ENCODE results near the gene NETO2. TPM values are rescaled to one million over a fixed set of nuclear protein-coding genes. Genes with fewer than 3 reads are reported as not detected.
"Not testable (repeated sequence)": the region's sequence is repeated elsewhere in the genome, so short reads cannot be mapped to it uniquely, and the experiment has no call there.

Gene NETO2
- total RNA-seq, 1 donor from 2014 or later: 4.5 TPM

- no peak for ATAC-seq
- intact Hi-C loops (cut with DNase I): loop anchor here (2.0 to 10.0 kb wide), 4 partner anchors 65 to 1017 kb away; no protein-coding TSS in a partner anchor
- no peak for DNase-seq (ENCODE audit: missing footprints)
These were observed 4.1 kb downstream of the NETO2 start for GRCh38 chr16:47139561-47140185.

- ATAC-seq; DNase-seq (ENCODE audit: missing footprints); intact Hi-C loops (cut with DNase I): not testable (repeated sequence)
These were observed 5.8 kb downstream of the NETO2 start for GRCh38 chr16:47137925-47138324.

- intact Hi-C loops (cut with DNase I): no loop called here
- no peak for ATAC-seq
- no peak for DNase-seq (ENCODE audit: missing footprints)
These were observed 7.5 kb downstream of the NETO2 start for GRCh38 chr16:47136099-47136842.

GRCh38 chr16:47134550-47134949, 9.2 kb downstream of the NETO2 start:
- DNase-seq (ENCODE audit: missing footprints) (no peak), ATAC-seq (no peak)
- intact Hi-C loops (cut with DNase I): no loop called here

GRCh38 chr16:47132308-47132707, 11.4 kb downstream of the NETO2 start:
- DNase-seq (ENCODE audit: missing footprints): no peak
- no peak for ATAC-seq
- intact Hi-C loops (cut with DNase I): no loop called here

- ATAC-seq (no peak), DNase-seq (ENCODE audit: missing footprints) (no peak)
- intact Hi-C loops (cut with DNase I): no loop called here
These were observed 13.8 kb downstream of the NETO2 start for GRCh38 chr16:47129755-47130435.

GRCh38 chr16:47127541-47127940, 16.2 kb downstream of the NETO2 start:
- intact Hi-C loops (cut with DNase I): no loop called here
- no peak for DNase-seq (ENCODE audit: missing footprints)
- ATAC-seq: no peak

- intact Hi-C loops (cut with DNase I): no loop called here
- no peak for ATAC-seq
- DNase-seq (ENCODE audit: missing footprints): no peak
These were observed 18.0 kb downstream of the NETO2 start for GRCh38 chr16:47125757-47126156.

GRCh38 chr16:47113130-47113529, 30.6 kb downstream of the NETO2 start:
- ATAC-seq: no peak
- intact Hi-C loops (cut with DNase I): no loop called here
- no peak for DNase-seq (ENCODE audit: missing footprints)

DNA sequence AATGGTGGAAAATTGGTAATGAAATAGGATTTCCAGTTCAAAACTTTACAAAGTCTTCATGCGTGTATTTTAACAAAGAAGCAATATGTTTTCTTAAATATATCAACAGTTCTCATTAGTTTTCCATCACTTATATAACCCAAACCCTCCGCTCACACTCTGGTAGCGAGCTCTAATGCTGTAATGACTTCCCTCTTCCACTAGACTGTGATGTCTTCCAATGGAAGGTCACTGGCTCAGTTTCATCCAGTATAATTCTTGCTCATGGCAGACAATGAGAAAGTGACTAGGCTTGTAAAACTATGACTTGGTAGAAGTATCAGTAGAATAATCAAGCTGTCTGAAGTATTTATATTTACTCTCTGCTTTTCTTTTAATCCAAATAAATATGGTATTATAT, 32.8 kb downstream of the NETO2 start:
- no peak for DNase-seq (ENCODE audit: missing footprints)
- intact Hi-C loops (cut with DNase I): no loop called here
- no peak for ATAC-seq

DNA sequence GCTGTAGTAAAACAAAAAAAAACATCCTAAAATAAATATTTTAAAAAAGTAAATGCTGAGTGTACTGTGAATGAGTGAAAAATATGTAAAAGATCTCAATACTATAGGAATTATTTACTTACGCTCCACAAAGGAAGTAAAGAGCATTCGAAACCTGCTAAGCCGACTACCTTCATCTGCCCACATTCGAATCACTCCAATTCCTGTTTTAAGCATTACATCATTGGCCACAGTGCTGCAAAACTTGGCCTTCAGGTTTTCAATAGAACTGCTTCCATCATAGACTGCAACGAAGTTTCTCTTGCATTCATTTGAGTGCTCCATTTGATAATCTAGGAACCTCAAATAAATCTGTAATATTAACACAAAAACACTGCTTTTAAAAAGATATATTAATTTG, 34.4 kb downstream of the NETO2 start:
- intact Hi-C loops (cut with DNase I): no loop called here
- DNase-seq (ENCODE audit: missing footprints) (no peak), ATAC-seq (no peak)

DNA sequence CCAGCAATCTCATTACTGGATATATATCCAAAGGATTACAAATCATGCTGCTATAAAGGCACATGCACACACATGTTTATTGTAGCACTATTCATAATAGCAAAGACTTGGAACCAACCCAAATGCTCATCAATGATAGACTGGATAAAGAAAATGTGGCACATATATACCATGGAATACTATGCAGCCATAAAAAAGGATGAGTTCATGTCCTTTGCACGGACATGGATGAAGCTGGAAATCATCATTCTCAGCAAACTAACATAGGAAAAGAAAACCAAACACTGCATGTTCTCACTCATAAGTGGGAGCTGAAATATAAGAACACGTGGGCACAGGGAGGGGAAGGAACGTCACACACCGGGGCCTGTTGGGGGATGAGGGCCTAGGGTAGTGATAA, 40.8 kb downstream of the NETO2 start:
- intact Hi-C loops (cut with DNase I); ATAC-seq; DNase-seq (ENCODE audit: missing footprints): not testable (repeated sequence)

- ATAC-seq; intact Hi-C loops (cut with DNase I); DNase-seq (ENCODE audit: missing footprints): not testable (repeated sequence)
These were observed 46.6 kb downstream of the NETO2 start for GRCh38 chr16:47097154-47097553.

DNA sequence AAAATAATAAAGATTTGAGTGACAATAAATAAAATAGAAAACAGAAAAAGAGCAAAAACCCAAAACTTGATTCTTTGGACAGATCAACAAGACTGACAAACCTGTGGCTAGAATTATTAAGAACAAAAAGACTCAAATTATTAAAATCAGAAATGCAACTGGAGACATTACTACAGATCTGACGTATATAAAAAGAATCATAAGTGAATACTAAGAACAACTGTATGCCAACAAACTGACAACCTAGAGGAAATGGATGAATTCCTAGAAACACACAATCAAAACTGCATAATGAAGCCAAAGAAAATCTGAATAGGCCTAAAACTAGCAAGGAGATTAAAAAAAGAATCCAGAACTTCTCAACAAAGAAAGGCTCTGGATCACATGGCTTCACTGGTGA, 47.4 kb downstream of the NETO2 start:
- ATAC-seq (no peak), DNase-seq (ENCODE audit: missing footprints) (no peak)
- intact Hi-C loops (cut with DNase I): no loop called here

- ATAC-seq: no peak
- intact Hi-C loops (cut with DNase I): no loop called here
- DNase-seq (ENCODE audit: missing footprints): no peak
These were observed 59.5 kb downstream of the NETO2 start for GRCh38 chr16:47084198-47084597.

DNA sequence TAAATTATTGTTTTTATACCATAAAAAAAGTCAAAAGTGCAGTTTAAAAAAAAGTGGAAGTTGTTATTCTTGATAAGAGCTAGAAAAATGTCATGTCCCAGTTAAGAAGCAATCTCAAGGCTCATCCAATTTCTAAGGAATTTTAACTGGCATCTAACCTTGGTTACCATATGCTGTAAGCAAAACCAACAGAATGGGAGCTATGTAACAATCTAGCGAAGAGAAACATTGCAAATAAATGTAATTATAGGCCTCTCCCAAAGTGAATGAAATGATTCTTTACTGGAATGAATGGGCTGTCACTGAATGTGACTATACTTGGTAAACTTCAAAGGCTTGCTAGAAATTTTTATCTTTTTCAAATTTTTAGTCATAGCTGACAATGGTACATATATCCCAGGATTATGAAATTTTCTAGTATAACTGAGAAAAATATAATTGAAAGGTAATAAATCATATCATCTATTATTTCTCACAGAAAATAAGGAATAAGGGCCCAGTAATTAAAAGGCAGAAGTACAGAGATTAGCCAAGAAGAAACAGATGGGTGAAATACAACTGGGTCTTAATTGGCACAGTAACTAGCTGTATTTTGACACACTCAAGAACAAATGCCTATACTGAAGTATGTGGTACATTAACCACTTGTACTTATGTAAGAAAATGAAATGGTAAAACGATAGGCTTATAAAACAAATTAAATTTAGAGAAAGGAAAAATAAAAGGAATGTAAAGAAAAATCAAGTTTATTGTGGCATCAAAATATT, 61.5 kb downstream of the NETO2 start:
- DNase-seq (ENCODE audit: missing footprints) (no peak), ATAC-seq (no peak)
- intact Hi-C loops (cut with DNase I): no loop called here

DNA sequence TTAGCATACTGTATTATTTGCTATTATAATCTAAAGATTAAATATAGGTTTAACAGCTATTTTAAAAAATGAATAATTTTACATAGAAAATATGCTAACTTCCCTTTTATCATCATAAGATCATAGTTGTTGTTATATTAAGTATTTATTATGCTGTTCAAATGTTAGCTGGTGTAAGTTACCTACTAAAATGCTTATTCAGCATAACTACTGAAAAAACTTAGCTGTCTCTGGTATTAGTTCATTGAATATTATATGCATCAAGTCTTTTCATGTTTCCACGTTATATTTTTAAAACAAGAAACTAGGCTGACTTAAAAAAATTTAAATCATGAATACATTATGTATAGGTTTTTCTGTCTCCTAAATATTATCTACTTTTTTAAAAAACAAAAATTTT, 62.6 kb downstream of the NETO2 start:
- intact Hi-C loops (cut with DNase I): no loop called here
- no peak for ATAC-seq

GRCh38 chr16:47079860-47080259, 63.9 kb downstream of the NETO2 start:
- intact Hi-C loops (cut with DNase I): no loop called here
- no peak for ATAC-seq
- no peak for DNase-seq (ENCODE audit: missing footprints)

More for the DNA sequence above, 62.6 kb downstream of the NETO2 start:
- no peak for DNase-seq (ENCODE audit: missing footprints)

Data from Right ventricle myocardium inferior (tissue), 1 donor.